Globus pallidus (tissue), 1 donor: ENCODE measurements around the gene CSNK1G1.
"Not testable (repeated sequence)": the region's sequence is repeated elsewhere in the genome, so short reads cannot be mapped to it uniquely, and the experiment has no call there.

ENCODE experiments used
- DNase-seq: peaks from one replicate; pipeline ENCODE4 v3.0.0-alpha.2; 2015; ENCODE audit warnings: low spot score

Gene CSNK1G1

GRCh38 chr15:64133623-64134344 lies 222.2 kb downstream of the CSNK1G1 start:
- DNase-seq = no peak

- DNase-seq = no peak
These were observed 223.8 kb downstream of the CSNK1G1 start for GRCh38 chr15:64132217-64132616.

GRCh38 chr15:64131547-64131946 lies 224.4 kb downstream of the CSNK1G1 start:
- peak; percentile 71 for DNase-seq

GRCh38 chr15:64130159-64130558 lies 225.8 kb downstream of the CSNK1G1 start:
- no peak for DNase-seq

- DNase-seq = no peak
These were observed 228.3 kb downstream of the CSNK1G1 start for GRCh38 chr15:64127521-64128270.

- no peak for DNase-seq
These were observed 230.0 kb downstream of the CSNK1G1 start for GRCh38 chr15:64125978-64126377.

- peak; percentile 99 for DNase-seq
These were observed 233.0 kb downstream of the CSNK1G1 start for GRCh38 chr15:64122936-64123351.

GRCh38 chr15:64122444-64122843 lies 233.5 kb downstream of the CSNK1G1 start:
- DNase-seq = no peak

- no peak for DNase-seq
These were observed 234.4 kb downstream of the CSNK1G1 start for GRCh38 chr15:64121614-64122013.

GRCh38 chr15:64120322-64120721 lies 235.7 kb downstream of the CSNK1G1 start:
- not testable (repeated sequence) for DNase-seq

- DNase-seq = no peak
These were observed 238.1 kb downstream of the CSNK1G1 start for GRCh38 chr15:64117759-64118487.
